SKM-1 treated with dmso at 0.1 percent for 144 hours (cell line): Measurements from ENCODE around the gene COMT.
"Not testable (repeated sequence)": the region's sequence is repeated elsewhere in the genome, so short reads cannot be mapped to it uniquely, and the experiment has no call there.

Source experiments
- DNase-seq: peaks from one replicate; lab custom pipeline; 2025; ENCODE audit not compliant: unreplicated experiment; lab: John Stamatoyannopoulos, UW

COMT gene

GRCh38 chr22:19941365-19942082 is at the start of gene COMT, which contains the start of gene TXNRD2:
Gene COMT (plus strand): TSS chr22:19941772. CDS start chr22:19962527, 20,755 bp downstream.
Gene TXNRD2 (minus strand): TSS chr22:19941818. CDS start chr22:19941803, 15 bp downstream.
- DNase-seq: no peak

GRCh38 chr22:19892257-19892879 is 49.2 kb upstream of the COMT start:
- no peak for DNase-seq

DNA sequence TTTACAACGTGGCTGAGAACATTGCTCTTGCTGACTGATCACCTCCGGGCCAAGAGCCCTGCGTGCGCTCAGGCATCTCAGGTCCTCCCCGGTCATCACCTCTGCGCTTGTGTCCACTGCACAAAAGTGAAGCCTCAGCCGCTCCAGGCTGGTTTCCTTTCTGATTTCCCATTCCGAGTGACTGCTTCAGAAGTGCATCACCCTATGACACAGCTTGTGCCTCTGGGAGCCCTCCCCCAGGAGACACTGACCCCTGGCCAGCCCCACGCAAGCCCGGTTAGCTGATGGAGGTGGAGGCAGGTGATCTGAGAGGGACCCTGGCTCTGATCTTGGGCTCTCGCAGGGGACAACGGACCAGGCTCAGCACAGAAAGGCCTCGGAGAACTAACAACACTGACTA is 48.6 kb upstream of the COMT start:
- no peak for DNase-seq

DNA sequence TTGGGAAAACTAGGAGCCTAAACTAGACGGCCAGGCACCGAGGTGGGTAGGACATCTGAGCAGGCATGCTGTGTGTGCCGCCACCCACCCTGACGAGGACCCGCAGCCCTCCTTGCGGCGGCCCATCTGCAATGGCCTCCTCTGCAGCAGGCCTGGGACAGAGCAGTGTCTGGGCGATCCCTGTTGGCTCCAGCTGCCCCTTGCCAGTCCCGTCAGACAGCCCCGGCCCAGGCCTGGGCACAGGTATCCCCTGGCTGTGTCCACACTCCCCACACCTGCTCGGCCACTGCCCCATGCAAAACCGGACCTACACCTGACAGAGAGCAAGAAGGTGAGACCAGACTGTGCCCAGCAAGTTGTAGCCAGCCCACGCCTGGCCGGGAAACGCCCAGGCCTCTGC is 48.2 kb upstream of the COMT start:
- DNase-seq: no peak

DNA sequence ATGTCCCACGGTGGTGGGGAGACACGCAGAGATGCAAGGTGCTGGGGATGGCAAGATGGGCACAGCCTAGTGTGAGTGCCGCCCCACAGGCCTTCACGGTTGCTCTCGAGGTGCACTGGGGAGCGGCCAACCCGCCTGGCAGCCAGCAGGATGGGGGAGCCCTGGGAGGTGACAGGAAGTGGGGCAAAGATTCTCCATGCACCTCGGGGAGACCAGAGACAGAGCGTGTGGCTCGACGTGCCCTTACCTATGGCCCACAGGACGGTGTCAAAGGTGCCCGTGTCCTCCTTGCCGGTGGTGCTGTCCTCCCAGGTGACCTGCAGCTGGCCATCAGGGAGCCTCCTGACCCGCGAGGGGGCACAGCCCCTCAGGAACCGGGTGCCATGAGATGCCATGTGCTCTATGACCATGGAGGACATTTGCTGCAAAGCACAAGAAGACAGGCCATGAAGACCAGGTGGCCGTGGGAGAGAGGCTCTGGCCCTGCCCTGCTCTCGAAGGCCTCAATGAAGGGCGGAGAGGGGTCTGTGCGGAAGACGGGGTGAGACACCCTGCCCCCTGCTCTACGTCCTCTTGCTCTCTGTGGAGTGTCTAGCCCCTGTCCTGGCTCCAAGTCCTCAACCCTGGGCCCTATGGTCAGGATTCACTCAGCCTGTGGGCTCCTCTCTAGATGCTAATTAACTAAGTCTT is 46.3 kb upstream of the COMT start:
- DNase-seq: no peak

DNA sequence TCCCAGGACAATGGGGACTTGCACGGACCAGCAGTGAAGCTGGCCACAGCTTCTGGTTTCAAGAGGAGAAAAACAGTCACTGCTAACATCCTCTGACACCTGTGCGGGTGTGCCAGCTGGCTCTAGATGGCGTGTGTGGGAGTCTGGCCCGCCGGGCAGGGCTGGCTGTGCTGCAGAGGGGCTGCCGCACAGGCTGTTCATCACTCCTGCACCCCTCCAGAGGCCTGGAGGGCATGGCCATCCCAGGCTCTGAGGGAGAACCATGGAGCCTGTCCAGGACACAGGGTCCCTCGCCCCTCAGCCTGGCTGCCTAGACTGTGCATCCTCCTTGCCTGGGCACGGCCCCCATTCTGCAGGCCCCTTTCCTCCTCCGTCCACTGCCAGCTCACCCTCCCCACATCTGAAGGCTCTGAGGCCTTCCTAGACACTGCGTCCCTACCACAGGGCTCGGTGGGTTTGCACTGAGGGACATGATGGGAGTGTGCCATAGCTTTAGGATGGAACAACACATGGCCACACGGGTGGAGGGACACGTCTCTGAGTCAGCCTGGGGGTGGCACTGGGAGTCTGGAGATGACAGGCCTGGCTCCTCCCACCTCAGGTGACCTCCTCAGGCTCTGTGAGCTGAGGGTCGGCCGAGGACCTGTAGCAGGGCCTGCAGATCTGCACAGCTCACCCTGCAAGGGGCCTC is 44.8 kb upstream of the COMT start:
- DNase-seq: no peak

DNA sequence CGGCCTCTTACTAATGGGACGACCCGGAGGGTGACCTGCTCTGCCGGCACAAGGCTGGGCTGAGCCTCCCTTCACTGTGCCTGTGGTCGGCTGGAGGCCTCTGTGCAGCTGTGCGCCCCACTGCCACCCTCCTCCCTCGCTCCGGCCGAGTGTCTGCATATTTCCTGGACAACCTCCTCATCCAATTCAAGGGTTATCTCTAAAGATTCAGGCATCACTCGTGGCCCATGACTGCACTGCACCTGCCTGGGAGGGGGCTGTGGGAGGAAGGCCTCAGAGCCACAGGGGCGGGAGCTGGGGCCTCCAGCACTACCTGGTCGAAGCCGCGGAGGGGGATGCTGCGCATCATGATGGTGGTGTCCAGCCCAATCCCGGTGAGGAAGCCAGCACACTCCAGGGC is 43.8 kb upstream of the COMT start:
- DNase-seq: no peak

GRCh38 chr22:19898145-19898544 is 43.4 kb upstream of the COMT start:
- no peak for DNase-seq

- no peak for DNase-seq
Measured at GRCh38 chr22:19898831-19899567, 42.6 kb upstream of the COMT start.

DNA sequence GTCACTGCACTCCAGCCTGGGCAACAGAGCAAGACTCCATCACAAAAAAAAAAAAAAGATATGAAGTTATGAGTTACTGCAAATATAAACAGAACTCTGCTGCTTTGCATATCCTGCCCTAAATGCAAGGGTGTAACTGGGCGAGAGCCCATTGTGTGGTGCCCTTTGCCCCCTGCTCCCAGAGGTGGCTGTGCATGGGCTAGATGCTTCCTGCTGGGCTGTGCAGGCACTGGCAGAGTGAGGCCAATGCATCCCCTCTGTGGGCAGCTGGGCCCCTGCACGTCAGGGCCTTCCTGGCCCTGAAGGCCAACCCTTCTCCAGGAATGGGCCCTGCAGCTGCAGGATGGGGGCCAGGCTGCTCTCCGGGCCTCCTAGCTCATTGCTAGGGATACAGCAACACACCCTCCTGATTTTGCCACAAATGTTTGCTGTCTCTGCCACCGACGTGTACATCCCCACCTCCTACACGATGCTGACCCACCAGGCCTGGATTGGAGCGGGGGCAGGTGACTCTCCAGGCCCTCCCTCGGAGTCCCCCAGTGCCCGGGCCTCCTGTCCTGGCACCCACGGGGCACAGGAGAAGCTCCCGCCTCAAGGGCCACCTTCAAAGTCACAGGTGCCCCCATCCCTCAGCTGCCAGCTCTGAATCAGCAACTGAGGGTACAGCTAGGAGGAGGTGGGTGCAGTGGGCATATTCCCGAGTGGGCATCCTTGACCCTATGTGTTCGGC is 40.7 kb upstream of the COMT start:
- no peak for DNase-seq

DNA sequence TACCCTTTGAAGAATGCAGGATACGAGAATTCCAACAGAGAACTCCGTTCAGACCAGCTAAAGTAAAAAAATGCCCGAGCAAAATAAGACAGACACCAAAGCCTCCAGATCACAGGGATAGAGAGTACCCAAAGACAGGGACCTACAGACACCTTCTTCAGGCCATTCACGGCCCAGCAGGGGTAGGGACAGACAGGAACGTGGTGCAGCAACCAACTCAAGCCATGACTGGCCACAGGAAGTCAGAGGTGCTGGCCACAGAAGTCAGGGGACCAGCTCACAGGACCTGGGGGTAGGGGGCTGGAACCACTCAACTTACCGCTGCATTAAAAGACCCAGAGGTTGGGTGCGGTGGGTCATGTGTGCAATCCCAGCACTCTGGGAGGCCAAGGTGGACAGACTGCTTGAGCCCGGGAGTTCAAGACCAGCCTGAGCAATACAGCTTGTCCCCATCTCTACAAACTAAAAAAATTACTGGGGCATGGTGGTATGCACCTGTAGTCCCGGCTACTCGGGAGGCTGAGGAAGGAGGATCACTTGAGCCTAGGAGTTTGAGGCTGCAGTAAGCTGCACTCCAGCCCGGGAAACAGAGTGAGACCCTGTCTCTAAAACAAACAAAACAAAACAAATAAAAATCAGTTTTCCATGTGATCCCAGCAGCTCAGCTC is 39.9 kb upstream of the COMT start:
- no peak for DNase-seq

DNA sequence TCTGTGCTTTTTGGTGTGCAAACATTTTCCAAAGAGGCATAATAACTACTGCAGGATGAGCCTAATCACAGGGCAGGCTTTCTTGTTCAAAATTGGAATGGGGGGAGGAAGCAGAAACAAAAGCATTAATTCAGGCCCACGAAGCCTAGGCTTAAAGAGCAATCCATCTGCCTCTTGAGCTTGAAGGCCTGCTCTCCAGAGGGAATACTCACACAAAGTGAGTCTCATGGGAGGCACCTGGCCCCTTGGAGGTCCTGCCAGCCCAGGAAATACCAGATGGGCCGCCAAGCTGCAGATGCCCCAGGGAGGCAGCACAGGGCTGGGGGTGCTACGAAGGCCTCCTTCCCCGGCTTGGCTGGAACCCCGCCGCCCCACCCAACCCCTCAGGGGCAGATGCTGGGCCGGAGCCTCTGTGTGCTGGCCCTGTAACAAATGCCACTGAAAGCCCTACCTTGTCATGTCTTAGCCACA is 39.3 kb upstream of the COMT start:
- DNase-seq: no peak

DNA sequence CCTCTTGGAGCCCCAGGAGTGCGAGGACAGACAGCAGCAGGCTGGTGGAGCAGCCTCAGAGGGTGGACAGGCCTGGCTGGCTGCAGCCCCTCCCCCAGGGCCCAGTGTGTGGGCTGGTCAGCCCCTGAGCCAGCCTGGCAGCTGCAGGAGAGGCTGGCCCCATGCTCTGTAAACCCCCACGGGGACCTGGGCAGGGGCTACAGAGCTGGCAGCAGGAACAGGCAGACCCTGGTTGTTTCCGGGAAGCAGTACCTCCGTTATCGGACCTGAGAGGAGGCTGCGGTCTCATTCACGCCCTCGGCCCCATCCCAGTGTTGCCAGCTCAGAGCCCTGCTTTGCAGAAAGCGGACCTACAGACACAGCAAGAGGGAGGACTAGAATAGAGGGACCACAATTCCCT is 38.5 kb upstream of the COMT start:
- no peak for DNase-seq

GRCh38 chr22:19903513-19903912 is 38.1 kb upstream of the COMT start:
- no peak for DNase-seq

DNA sequence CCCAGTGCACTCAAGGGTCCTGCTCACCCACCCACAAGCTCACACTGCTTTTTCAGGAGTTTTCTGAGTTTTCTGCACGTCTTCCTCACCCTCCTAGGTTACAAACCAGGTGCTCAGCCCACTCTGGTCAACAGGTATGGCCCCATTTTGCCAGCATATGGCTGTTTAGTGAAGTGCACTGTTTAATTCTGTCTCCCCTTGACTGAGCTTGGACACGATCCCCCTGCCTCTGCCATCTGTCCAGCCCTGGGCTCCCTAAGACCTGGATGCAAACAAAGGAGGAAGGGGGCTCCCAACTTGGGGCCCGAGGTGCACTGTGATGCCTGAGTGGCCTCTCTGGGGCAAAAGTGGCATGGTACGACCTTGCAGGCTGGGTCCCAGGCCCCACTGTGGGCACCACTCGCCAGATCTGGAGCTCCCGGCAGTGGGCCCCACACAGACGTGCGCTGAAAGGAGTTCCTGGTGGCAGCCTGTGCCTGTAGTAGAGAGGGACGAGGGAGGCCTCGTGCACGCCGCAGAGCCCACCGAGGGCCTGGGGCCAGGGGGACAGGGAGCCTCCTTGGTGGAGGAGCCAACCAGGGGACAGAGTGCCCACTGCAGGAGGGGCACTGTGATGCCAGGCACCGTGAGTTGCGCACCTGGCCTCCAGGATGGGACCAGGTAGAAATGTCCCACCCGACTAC is 37.3 kb upstream of the COMT start:
- no peak for DNase-seq

DNA sequence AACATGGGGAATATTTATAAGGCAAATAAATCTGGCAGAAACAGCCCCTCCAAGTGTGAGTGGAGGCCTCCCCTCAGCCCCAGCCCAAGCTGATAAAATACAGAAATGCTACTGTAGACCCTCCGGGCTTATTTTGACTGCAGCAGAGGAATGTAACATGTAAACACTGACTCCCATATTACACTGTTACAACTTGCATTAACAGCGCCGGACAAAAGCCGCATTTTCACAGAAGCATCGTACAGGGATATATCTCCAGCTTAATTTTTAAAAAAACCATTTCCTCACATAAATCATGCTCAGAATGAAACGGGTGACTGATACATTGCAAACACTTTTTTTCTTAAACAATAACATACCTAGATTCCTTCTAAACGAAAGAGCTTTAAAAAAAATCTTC is 36.6 kb upstream of the COMT start:
- no peak for DNase-seq

DNA sequence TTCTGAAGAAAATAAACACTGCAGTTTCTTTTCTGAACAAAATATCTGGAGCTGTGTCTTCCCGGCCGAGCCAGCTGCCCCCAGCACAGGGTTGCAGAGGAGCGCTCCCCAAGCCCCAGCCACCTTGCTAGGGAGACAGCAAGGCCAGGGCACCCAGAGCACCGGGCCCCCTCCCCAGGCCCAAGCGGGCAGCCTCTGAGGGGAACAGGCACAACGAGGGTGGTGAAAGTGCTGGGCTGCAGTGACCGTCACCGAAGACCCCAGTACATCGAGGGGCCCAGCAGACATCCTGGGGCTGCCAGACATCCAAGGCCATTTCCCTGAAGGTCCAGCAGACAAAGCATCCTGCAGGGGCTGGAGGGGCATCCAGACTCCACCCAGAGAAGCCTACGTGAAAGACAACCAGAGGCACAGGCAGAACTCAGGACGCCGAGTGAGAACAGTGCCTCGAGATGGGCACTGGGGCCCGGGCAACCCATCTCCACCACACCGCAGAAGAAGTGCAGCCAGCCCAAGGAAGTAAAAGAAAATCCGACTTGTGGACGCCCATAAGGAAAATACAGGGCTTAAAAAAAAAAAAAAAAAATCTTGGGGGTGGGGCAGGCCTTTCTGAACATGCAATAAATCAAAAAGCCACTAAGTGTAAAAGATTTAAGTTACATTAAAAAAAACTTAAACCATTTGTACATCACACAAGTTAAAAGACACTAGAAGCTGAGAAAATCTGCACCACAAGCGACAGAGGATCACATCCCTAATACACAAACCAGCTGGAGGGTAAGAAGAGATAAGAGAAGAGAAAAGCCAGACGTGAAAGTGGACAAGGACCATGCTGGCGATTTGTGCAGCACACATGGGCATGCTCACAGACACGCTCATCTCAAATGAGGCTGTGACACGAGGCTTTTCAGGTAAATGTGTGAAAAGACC is 36.0 kb upstream of the COMT start:
- DNase-seq: no peak

DNA sequence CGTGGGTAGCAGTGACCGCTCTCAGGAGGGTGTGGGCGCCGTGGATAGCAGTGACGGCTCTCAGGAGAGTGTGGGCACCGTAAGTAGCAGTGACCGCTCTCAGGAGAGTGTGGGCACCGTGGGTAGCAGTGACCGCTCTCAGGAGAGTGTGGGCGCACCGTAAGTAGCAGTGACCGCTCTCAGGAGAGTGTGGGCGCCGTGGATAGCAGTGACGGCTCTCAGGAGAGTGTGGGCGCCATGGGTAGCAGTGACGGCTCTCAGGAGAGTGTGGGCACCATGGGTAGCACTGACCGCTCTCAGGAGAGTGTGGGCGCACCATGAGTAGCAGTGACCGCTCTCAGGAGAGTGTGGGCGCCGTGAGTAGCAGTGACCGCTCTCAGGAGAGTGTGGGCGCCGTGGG is 34.7 kb upstream of the COMT start:
- not testable (repeated sequence) for DNase-seq
